ENCODE results near the gene GPR34. TPM values are rescaled to one million over a fixed set of nuclear protein-coding genes. Genes with fewer than 3 reads are reported as not detected.

The GPR34 gene
- polyA plus RNA-seq, 1 donor, result 11.3 TPM

GRCh38 chrX:41739871-41740270 is 51.1 kb downstream of the GPR34 start:
- no peak for DNase-seq

Other genes starting within 250 kb of the GPR34 start
- gene NYX, start 241.6 kb upstream of the GPR34 start, polyA plus RNA-seq (ENCODE audit: insufficient read length), result not detected
- 0.13 TPM for gene GPR82, start 35.2 kb downstream of the GPR34 start, polyA plus RNA-seq (ENCODE audit: insufficient read length)
- gene CASK, start 234.6 kb downstream of the GPR34 start, polyA plus RNA-seq (ENCODE audit: insufficient read length), result 23.6 TPM

Data from hindlimb muscle (tissue), 1 donor.